ENCODE data around the gene MTRF1. TPM values are rescaled to one million over a fixed set of nuclear protein-coding genes. Genes with fewer than 3 reads are reported as not detected.

The MTRF1 gene
- total RNA-seq, 2 donors from 2014 or later = 17.2 to 28.3 TPM

- H3K27ac Mint-ChIP-seq = no peak overlapping the region
- peaks cover 10 to 19% of the 10 kb centered on the region in 2 donors for H3K4me1 Mint-ChIP-seq (ENCODE audit: low read depth in 2 of 2)
- no peaks in the 10 kb centered on the region for H3K9me3 Mint-ChIP-seq
- H3K27me3 Mint-ChIP-seq = peaks cover 0 to 3% of the 10 kb centered on the region in 2 donors
- ATAC-seq = no peak
- no peak for DNase-seq (ENCODE audit: low spot score)
- peaks cover 5% of the 10 kb centered on the region for H3K36me3 Mint-ChIP-seq
- H3K4me3 Mint-ChIP-seq = no peak overlapping the region
Observed at GRCh38 chr13:41267106-41267505, 3.7 kb upstream of the MTRF1 start.

DNA sequence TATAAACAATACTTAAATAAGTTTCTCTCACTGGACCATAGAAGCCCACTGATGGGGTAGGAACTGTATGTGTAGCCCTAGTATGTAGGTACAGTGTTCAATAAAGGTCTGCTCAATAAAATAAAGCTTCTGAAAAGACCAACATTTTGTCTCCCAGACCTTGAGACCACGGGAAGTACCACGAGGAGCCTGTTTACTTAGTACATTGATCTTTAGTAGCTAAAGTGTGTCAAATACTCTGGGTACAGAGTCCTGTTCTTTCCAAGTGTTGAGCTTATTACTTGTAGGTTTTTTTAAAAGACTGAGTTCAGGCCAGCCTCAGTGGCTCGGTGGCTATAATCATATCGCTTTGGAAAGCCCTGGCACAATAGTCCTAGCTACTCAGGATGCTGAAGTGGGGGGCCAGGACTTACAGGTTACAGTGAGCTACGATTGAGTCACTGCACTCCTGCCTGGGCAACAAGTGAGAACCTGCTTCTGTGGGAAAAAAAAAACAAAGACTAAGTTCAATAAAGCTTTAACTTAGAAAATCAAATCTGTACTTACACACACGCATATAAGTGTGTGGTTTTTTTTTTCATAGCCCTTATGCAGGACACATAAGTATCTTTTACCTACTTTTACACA, 3.4 kb downstream of the MTRF1 start:
- Mint-ChIP-seq H3K9me3 (no peaks in the 10 kb centered on the region), H3K27ac (no peak overlapping the region), H3K27me3 (no peaks in the 10 kb centered on the region), H3K36me3 (peaks cover 20% of the 10 kb centered on the region), H3K4me3 (no peak overlapping the region), H3K4me1 (ENCODE audit: low read depth in 2 of 2) (peaks cover 15 to 28% of the 10 kb centered on the region in 2 donors)
- no peak for DNase-seq (ENCODE audit: low spot score)
- ATAC-seq = no peak

- H3K36me3 Mint-ChIP-seq = peaks cover 36% of the 10 kb centered on the region
- DNase-seq (ENCODE audit: low spot score) = no peak
- ATAC-seq = no peak
- H3K4me1 Mint-ChIP-seq (ENCODE audit: low read depth in 2 of 2) = peaks cover 12 to 18% of the 10 kb centered on the region in 2 donors
- H3K27me3 Mint-ChIP-seq = no peaks in the 10 kb centered on the region
- no peak overlapping the region for H3K27ac Mint-ChIP-seq
- no peaks in the 10 kb centered on the region for H3K9me3 Mint-ChIP-seq
- no peak overlapping the region for H3K4me3 Mint-ChIP-seq
Observed at GRCh38 chr13:41257535-41257934, 5.8 kb downstream of the MTRF1 start.

DNA sequence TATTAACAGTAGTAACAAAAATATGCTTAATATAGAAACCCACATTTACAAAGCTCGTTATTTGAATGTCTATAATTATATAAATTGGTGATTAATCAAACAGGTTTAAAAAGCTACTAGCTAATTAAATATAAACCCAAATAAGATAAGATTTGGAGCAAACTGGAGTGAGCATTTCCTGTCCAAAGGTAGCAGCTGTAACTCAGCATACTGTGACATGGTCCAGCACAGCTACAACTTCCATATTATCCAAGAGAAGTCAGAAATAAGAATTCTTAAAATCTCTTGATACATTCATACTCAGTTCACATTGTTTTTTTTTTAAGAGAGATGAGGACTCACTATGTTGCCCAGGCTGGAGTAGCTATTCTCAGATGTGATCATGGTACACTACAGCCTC, 8.5 kb downstream of the MTRF1 start:
- DNase-seq (ENCODE audit: low spot score) = no peak
- Mint-ChIP-seq H3K36me3 (peaks cover 46% of the 10 kb centered on the region), H3K9me3 (no peaks in the 10 kb centered on the region), H3K4me3 (no peak overlapping the region), H3K4me1 (ENCODE audit: low read depth in 2 of 2) (peaks cover 10 to 15% of the 10 kb centered on the region in 2 donors), H3K27me3 (no peaks in the 10 kb centered on the region), H3K27ac (no peak overlapping the region)
- ATAC-seq = no peak

DNA sequence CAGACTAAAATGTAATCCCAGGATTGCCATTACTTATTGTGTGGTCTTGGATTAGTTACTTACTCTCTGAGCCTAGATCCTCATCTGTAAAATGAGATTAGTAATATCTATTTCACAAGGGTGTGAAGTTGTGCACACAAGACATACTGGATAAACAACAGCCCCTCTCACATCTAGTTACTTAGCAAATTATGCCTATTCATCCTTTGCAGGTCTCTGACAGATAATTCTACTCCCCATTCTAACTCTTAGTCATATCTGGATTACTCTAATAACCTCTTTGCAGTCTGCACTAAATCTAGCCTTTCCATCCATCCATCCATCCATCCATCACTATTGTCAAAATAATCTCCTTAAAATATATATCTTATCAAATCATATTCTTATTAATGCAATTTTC, 12.4 kb downstream of the MTRF1 start:
- no peaks in the 10 kb centered on the region for H3K9me3 Mint-ChIP-seq
- H3K27me3 Mint-ChIP-seq = no peaks in the 10 kb centered on the region
- H3K36me3 Mint-ChIP-seq = peaks cover 28% of the 10 kb centered on the region
- DNase-seq (ENCODE audit: low spot score) = no peak
- H3K27ac Mint-ChIP-seq = no peak overlapping the region
- H3K4me1 Mint-ChIP-seq (ENCODE audit: low read depth in 2 of 2) = no peaks in the 10 kb centered on the region
- ATAC-seq = peak in 1 of 2 donors; percentile 27
- H3K4me3 Mint-ChIP-seq = no peak overlapping the region

DNA sequence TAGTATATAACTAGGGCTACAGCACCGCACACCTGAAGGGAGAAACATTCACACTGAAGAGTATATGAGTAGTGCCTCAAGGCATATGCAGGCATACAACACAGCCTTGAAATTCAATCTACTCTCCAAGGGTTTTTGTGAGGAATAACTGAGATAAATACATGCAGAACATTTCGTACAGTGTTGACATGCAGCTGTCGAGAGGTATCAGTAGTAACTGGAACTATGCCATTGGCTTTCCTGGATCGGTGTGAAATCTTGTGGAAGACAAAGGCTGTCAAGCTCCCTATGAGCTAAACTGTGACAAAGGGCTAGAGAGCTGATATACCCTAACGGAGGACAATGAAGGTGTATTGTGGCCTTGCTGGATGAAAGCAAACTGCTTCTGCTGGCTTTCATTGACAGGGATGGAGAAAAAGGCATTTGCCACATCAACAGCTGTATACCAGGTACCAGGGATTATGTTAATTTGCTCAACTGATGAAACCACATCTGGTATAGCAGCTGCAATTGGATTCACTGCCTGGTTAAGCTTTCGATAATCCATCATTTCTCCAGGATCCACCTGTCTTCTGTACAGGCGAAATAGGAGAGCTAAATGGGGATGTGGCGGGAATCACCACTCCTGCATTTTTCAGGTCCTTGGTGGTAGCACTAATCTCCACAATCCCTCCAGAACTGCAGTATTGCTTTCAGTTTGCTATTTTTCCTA, 16.3 kb downstream of the MTRF1 start:
- ATAC-seq = no peak
- Mint-ChIP-seq H3K36me3 (peaks cover 12% of the 10 kb centered on the region), H3K4me3 (no peak overlapping the region), H3K27ac (no peak overlapping the region), H3K4me1 (ENCODE audit: low read depth in 2 of 2) (no peaks in the 10 kb centered on the region), H3K9me3 (no peaks in the 10 kb centered on the region), H3K27me3 (no peaks in the 10 kb centered on the region)
- DNase-seq (ENCODE audit: low spot score) = no peak

DNA sequence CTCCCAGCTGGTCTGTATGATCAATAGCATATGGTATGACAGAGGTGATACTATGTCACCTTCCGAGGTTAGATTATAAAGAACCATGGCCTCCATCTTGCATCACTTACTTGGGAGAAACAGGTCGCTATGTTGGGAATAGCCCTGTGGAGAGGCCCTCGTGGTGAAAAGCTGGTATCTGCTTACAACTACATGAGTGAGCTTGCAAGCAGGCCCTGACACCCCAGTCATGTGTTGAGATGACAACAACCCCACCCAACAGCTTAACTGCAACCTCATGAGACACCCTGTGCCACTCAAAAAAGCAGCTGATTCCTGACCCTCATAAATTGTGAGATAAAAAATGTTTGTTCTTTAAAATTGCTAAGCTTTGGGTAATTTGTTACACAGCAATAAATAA, 18.8 kb downstream of the MTRF1 start:
- Mint-ChIP-seq H3K27me3 (no peaks in the 10 kb centered on the region), H3K4me3 (no peak overlapping the region), H3K9me3 (no peaks in the 10 kb centered on the region), H3K4me1 (ENCODE audit: low read depth in 2 of 2) (no peaks in the 10 kb centered on the region), H3K36me3 (no peaks in the 10 kb centered on the region), H3K27ac (no peak overlapping the region)
- DNase-seq (ENCODE audit: low spot score) = no peak
- ATAC-seq = no peak

DNA sequence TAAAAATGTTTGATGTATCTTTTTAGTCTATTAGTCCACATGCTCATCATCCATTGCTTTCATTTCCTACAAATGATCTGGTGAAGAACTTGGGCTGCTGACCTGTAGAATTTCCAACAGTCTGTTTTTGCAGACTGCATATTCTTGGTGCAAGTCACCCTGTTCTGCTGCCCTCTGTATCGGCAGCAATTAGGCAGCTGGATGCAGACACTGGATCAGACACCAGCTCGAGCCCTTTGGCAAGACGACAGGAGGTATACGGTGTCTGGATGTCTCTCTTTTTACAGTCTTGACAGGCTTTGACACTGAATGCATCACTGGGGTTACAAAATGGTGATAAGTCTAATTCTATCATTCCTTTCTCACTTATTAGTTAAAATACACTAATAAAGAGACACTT, 21.8 kb downstream of the MTRF1 start:
- Mint-ChIP-seq H3K36me3 (no peaks in the 10 kb centered on the region), H3K27me3 (no peaks in the 10 kb centered on the region), H3K9me3 (no peaks in the 10 kb centered on the region), H3K4me3 (no peak overlapping the region), H3K27ac (no peak overlapping the region), H3K4me1 (ENCODE audit: low read depth in 2 of 2) (no peaks in the 10 kb centered on the region)
- DNase-seq (ENCODE audit: low spot score) (no peak), ATAC-seq (no peak)

- DNase-seq (ENCODE audit: low spot score) (no peak), ATAC-seq (no peak)
- Mint-ChIP-seq H3K27me3 (no peaks in the 10 kb centered on the region), H3K4me1 (ENCODE audit: low read depth in 2 of 2) (peaks cover 9 to 15% of the 10 kb centered on the region in 2 donors), H3K4me3 (no peak overlapping the region), H3K27ac (no peak overlapping the region), H3K36me3 (peaks cover 6% of the 10 kb centered on the region), H3K9me3 (no peaks in the 10 kb centered on the region)
Observed at GRCh38 chr13:41236369-41236768, 27.0 kb downstream of the MTRF1 start.

DNA sequence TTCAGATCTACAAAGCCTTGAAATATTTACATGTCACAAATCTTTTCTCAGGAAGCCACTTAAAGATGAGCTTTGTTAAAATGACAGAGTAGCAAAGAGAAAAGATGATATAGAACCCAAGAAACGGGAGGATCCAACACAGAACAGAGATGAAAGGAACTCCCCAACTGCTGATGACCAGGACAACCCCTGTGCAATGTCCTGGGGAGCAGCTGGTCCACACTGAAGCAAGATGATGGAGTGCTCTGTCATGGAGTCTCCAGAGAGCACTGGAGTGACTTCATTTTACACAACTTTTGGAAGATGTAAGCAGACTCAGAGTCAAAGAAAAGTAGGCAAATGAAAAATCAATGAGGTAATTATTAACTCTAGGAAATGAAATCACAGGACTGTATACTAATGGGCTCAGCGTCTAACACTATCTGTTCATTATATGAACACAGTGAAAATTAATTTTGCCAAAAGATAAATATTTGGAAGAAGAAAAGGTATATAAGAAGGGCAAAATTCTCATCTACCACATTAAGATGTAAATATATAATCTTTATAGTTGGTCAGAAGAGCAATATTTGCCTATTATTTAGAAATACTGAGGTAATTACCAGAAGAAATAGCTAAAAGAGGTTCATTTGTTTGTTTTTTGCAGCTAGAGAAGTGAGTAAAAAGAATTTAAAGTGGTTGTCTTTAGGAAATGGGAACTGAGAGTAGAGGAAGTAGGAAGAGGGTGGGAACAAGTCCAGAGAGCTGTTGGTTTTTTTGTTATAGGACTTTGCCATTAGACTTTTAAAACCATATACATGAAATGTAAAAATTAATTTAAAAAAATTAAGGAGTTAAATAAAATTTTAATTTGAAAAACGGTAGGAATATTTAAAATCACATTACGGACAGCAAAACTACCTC, 30.5 kb downstream of the MTRF1 start:
- no peaks in the 10 kb centered on the region for H3K27me3 Mint-ChIP-seq
- H3K4me3 Mint-ChIP-seq = no peak overlapping the region
- no peaks in the 10 kb centered on the region for H3K9me3 Mint-ChIP-seq
- ATAC-seq (no peak), DNase-seq (ENCODE audit: low spot score) (no peak)
- peaks cover 9 to 15% of the 10 kb centered on the region in 2 donors for H3K4me1 Mint-ChIP-seq (ENCODE audit: low read depth in 2 of 2)
- peaks cover 6% of the 10 kb centered on the region for H3K36me3 Mint-ChIP-seq
- H3K27ac Mint-ChIP-seq = peak overlapping the region in 1 of 2 donors; percentile 27

DNA sequence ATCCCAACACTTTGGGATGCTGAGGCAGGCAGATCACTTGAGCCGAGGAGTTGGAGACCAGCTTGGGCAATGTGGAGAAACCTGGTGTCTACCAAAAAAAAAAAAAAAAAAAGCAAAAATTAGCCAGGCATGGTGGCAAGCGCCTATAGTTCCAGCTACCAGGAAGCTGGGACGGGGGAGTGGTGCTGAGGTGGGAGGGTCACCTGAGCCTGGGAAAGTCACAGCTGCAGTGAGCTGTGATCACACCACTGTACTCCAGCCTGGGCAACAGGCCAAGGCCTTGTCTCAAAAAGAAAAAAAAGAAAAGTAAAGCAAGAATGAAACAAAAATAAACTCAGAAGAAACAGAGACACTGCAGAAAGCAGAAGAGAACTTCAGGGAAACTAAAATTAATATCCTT, 31.6 kb downstream of the MTRF1 start:
- no peak for DNase-seq (ENCODE audit: low spot score)
- Mint-ChIP-seq H3K4me3 (no peak overlapping the region), H3K27me3 (no peaks in the 10 kb centered on the region), H3K4me1 (ENCODE audit: low read depth in 2 of 2) (peaks cover 9 to 15% of the 10 kb centered on the region in 2 donors), H3K27ac (peak overlapping the region in 1 of 2 donors; percentile 27), H3K9me3 (no peaks in the 10 kb centered on the region), H3K36me3 (peaks cover 6% of the 10 kb centered on the region)
- no peak for ATAC-seq

DNA sequence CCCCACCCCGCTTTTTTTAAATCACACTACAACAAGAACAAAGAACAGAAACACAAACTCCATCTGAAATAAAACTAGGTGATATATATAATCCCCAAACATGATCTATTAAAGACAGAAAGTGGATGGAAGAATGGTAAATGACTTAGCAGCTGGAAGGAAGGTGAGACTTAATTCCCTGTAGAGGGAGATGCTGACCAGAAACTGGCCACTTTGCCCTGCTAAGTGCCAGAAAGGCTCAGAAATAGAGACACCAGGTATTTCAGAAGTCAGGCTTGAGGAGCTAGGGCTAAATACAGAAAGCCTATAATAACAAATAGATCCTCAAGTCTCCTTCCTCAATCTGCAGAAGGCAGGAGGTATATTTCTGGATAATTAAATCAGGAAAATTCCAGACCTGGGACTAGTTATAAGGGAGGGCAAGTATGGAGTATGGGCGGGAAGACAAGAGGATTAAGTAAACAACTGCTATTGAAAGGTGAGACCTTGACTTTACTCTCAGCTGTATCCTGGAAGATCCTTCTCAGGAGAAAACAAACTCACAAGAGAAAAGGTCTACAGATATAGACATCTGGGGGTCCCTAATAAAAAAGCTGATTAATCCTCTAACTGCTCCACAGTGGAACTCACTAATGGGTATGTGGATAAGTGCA, 32.2 kb downstream of the MTRF1 start:
- Mint-ChIP-seq H3K36me3 (peaks cover 11% of the 10 kb centered on the region), H3K4me3 (no peak overlapping the region), H3K9me3 (no peaks in the 10 kb centered on the region), H3K27ac (peak overlapping the region in 1 of 2 donors; percentile 27), H3K27me3 (no peaks in the 10 kb centered on the region), H3K4me1 (ENCODE audit: low read depth in 2 of 2) (peaks cover 9 to 15% of the 10 kb centered on the region in 2 donors)
- no peak for DNase-seq (ENCODE audit: low spot score)
- no peak for ATAC-seq

DNA sequence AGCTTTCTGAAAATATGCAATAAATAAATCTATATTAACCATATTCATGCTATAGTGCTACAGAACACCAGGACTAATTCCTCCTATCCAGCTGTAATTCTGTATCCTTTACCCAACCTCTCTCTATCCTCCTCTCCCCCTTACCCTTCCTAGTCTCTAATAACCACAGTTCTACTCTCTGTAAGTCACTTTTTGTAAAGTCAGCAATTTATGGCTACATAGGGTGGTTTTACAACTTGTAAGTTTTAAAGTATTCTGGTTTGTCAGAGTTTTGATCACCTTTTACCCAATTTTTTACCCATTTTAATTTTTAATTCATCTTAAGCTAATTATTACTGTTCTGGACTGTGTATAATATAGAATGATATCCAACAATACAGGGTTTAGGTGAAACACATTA, 34.0 kb downstream of the MTRF1 start:
- no peak overlapping the region for H3K27ac Mint-ChIP-seq
- no peak for DNase-seq (ENCODE audit: low spot score)
- H3K4me1 Mint-ChIP-seq (ENCODE audit: low read depth in 2 of 2) = peaks cover 9 to 15% of the 10 kb centered on the region in 2 donors
- peaks cover 11% of the 10 kb centered on the region for H3K36me3 Mint-ChIP-seq
- no peaks in the 10 kb centered on the region for H3K27me3 Mint-ChIP-seq
- no peak for ATAC-seq
- H3K9me3 Mint-ChIP-seq = no peaks in the 10 kb centered on the region
- H3K4me3 Mint-ChIP-seq = no peak overlapping the region
